Memory B cell (primary cell): ENCODE results near the gene SCAI.
"Not testable (repeated sequence)": the region's sequence is repeated elsewhere in the genome, so short reads cannot be mapped to it uniquely, and the experiment has no call there.

Source experiments
- ATAC-seq: fragments of 150-1000 bp; cut with Tn5 transposase; 2 replicates; pipeline ENCODE4 v1.10.0; 2021; ENCODE audit warnings: low read depth, mild to moderate bottlenecking, moderate library complexity
- DNase-seq, 2 donors: peaks; one replicate each; pipeline ENCODE4 v3.0.0; 2022; ENCODE audit warnings: low spot score in 2 of 2
- H3K27ac Mint-ChIP-seq: one replicate; pipeline ENCODE4 v1.8.0; 2022; ENCODE audit warnings: mild to moderate bottlenecking, moderate library complexity, mixed read lengths
- H3K27me3 Mint-ChIP-seq: one replicate; pipeline ENCODE4 v1.8.0; 2022; ENCODE audit warnings: mixed read lengths
- H3K36me3 Mint-ChIP-seq: one replicate; pipeline ENCODE4 v1.8.0; 2022; ENCODE audit warnings: mild to moderate bottlenecking, mixed read lengths
- H3K4me1 Mint-ChIP-seq: one replicate; pipeline ENCODE4 v1.8.0; 2022; ENCODE audit warnings: mixed read lengths
- H3K4me3 Mint-ChIP-seq: one replicate; pipeline ENCODE4 v1.8.0; 2022; ENCODE audit warnings: mild to moderate bottlenecking, moderate library complexity, mixed read lengths
- H3K9me3 Mint-ChIP-seq: one replicate; pipeline ENCODE4 v1.8.0; 2022; ENCODE audit warnings: mixed read lengths

The SCAI gene

GRCh38 chr9:125106285-125106893 lies 36.9 kb downstream of the SCAI start:
- DNase-seq, result no peak
- H3K27me3 Mint-ChIP-seq, result no peaks in the 10 kb centered on the region
- H3K4me3 Mint-ChIP-seq, result no peak overlapping the region
- no peak overlapping the region for H3K27ac Mint-ChIP-seq
- H3K9me3 Mint-ChIP-seq, result no peaks in the 10 kb centered on the region
- no peak for ATAC-seq
- peaks cover 4% of the 10 kb centered on the region for H3K4me1 Mint-ChIP-seq
- peaks cover 7% of the 10 kb centered on the region for H3K36me3 Mint-ChIP-seq

- Mint-ChIP-seq H3K27me3 (no peaks in the 10 kb centered on the region), H3K4me3 (no peak overlapping the region), H3K27ac (peak overlapping the region; percentile 1), H3K9me3 (no peaks in the 10 kb centered on the region), H3K4me1 (peaks cover 8% of the 10 kb centered on the region), H3K36me3 (peaks cover 18% of the 10 kb centered on the region)
- ATAC-seq (no peak), DNase-seq (no peak)
Measured at GRCh38 chr9:125103770-125104460, 39.4 kb downstream of the SCAI start.

- Mint-ChIP-seq H3K36me3 (peaks cover 18% of the 10 kb centered on the region), H3K9me3 (no peaks in the 10 kb centered on the region), H3K4me3 (no peak overlapping the region), H3K27ac (peak overlapping the region; percentile 1), H3K4me1 (peaks cover 8% of the 10 kb centered on the region), H3K27me3 (no peaks in the 10 kb centered on the region)
- no peak for DNase-seq
- ATAC-seq, result no peak
Measured at GRCh38 chr9:125103021-125103420, 40.3 kb downstream of the SCAI start.

- Mint-ChIP-seq H3K4me3 (no peak overlapping the region), H3K27me3 (no peaks in the 10 kb centered on the region), H3K36me3 (peaks cover 24% of the 10 kb centered on the region), H3K9me3 (peaks cover 3% of the 10 kb centered on the region), H3K4me1 (peaks cover 10% of the 10 kb centered on the region), H3K27ac (no peak overlapping the region)
- ATAC-seq, result no peak
- DNase-seq, result no peak
Measured at GRCh38 chr9:125100822-125101221, 42.5 kb downstream of the SCAI start.

- Mint-ChIP-seq H3K27ac (no peak overlapping the region), H3K9me3 (peaks cover 3% of the 10 kb centered on the region)
Measured at GRCh38 chr9:125099816-125100215, 43.5 kb downstream of the SCAI start.

GRCh38 chr9:125095821-125096443 lies 47.4 kb downstream of the SCAI start:
- H3K27ac Mint-ChIP-seq, result no peak overlapping the region
- no peak for DNase-seq
- H3K9me3 Mint-ChIP-seq, result peaks cover 3% of the 10 kb centered on the region

More at GRCh38 chr9:125099816-125100215, 43.5 kb downstream of the SCAI start:
- no peak overlapping the region for H3K4me3 Mint-ChIP-seq
- no peaks in the 10 kb centered on the region for H3K27me3 Mint-ChIP-seq
- no peak for ATAC-seq
- H3K36me3 Mint-ChIP-seq, result peaks cover 31% of the 10 kb centered on the region
- H3K4me1 Mint-ChIP-seq, result peaks cover 10% of the 10 kb centered on the region
- DNase-seq, result no peak

GRCh38 chr9:125091121-125091520 lies 52.2 kb downstream of the SCAI start:
- no peaks in the 10 kb centered on the region for H3K27me3 Mint-ChIP-seq
- no peak for ATAC-seq
- H3K4me3 Mint-ChIP-seq, result no peak overlapping the region
- no peaks in the 10 kb centered on the region for H3K9me3 Mint-ChIP-seq
- H3K4me1 Mint-ChIP-seq, result peaks cover 17% of the 10 kb centered on the region
- peaks cover 24% of the 10 kb centered on the region for H3K36me3 Mint-ChIP-seq
- H3K27ac Mint-ChIP-seq, result no peak overlapping the region
- no peak for DNase-seq

More at GRCh38 chr9:125095821-125096443, 47.4 kb downstream of the SCAI start:
- Mint-ChIP-seq H3K27me3 (no peaks in the 10 kb centered on the region), H3K4me3 (no peak overlapping the region), H3K4me1 (peaks cover 9% of the 10 kb centered on the region), H3K36me3 (peaks cover 31% of the 10 kb centered on the region)
- no peak for ATAC-seq

- peaks cover 17% of the 10 kb centered on the region for H3K4me1 Mint-ChIP-seq
- H3K4me3 Mint-ChIP-seq, result no peak overlapping the region
- no peak overlapping the region for H3K27ac Mint-ChIP-seq
- ATAC-seq (no peak), DNase-seq (no peak)
- no peaks in the 10 kb centered on the region for H3K27me3 Mint-ChIP-seq
- H3K9me3 Mint-ChIP-seq, result no peaks in the 10 kb centered on the region
- H3K36me3 Mint-ChIP-seq, result peaks cover 15% of the 10 kb centered on the region
Measured at GRCh38 chr9:125089331-125089730, 54.0 kb downstream of the SCAI start.

- Mint-ChIP-seq H3K27me3 (no peaks in the 10 kb centered on the region), H3K4me3 (no peak overlapping the region), H3K27ac (no peak overlapping the region), H3K9me3 (no peaks in the 10 kb centered on the region), H3K36me3 (peaks cover 10% of the 10 kb centered on the region), H3K4me1 (peaks cover 17% of the 10 kb centered on the region)
- DNase-seq (no peak), ATAC-seq (no peak)
Measured at GRCh38 chr9:125088752-125089151, 54.6 kb downstream of the SCAI start.

- no peak overlapping the region for H3K4me3 Mint-ChIP-seq
- H3K27ac Mint-ChIP-seq, result no peak overlapping the region
- peaks cover 12% of the 10 kb centered on the region for H3K4me1 Mint-ChIP-seq
- H3K36me3 Mint-ChIP-seq, result peaks cover 20% of the 10 kb centered on the region
- no peaks in the 10 kb centered on the region for H3K27me3 Mint-ChIP-seq
- ATAC-seq, result no peak
- H3K9me3 Mint-ChIP-seq, result peaks cover 5% of the 10 kb centered on the region
- DNase-seq, result no peak
Measured at GRCh38 chr9:125085703-125086477, 57.4 kb downstream of the SCAI start.

GRCh38 chr9:125082197-125082596 lies 61.1 kb downstream of the SCAI start:
- not testable (repeated sequence) for H3K27ac Mint-ChIP-seq, DNase-seq, H3K4me1 Mint-ChIP-seq, H3K27me3 Mint-ChIP-seq, ATAC-seq, H3K4me3 Mint-ChIP-seq, H3K9me3 Mint-ChIP-seq
- peaks cover 19% of the 10 kb centered on the region for H3K36me3 Mint-ChIP-seq

GRCh38 chr9:125080797-125081196 lies 62.5 kb downstream of the SCAI start:
- H3K9me3 Mint-ChIP-seq, H3K27me3 Mint-ChIP-seq, H3K4me1 Mint-ChIP-seq, H3K27ac Mint-ChIP-seq, ATAC-seq, H3K4me3 Mint-ChIP-seq, DNase-seq: not testable (repeated sequence)
- H3K36me3 Mint-ChIP-seq, result peaks cover 19% of the 10 kb centered on the region

- DNase-seq (no peak), ATAC-seq (no peak)
- no peaks in the 10 kb centered on the region for H3K27me3 Mint-ChIP-seq
- no peaks in the 10 kb centered on the region for H3K4me1 Mint-ChIP-seq
- H3K36me3 Mint-ChIP-seq, result peaks cover 19% of the 10 kb centered on the region
- H3K27ac Mint-ChIP-seq, result no peak overlapping the region
- H3K9me3 Mint-ChIP-seq, result peaks cover 6% of the 10 kb centered on the region
- no peak overlapping the region for H3K4me3 Mint-ChIP-seq
Measured at GRCh38 chr9:125079931-125080330, 63.4 kb downstream of the SCAI start.

GRCh38 chr9:125075997-125076396 lies 67.3 kb downstream of the SCAI start:
- Mint-ChIP-seq H3K4me1 (no peaks in the 10 kb centered on the region), H3K9me3 (peaks cover 2% of the 10 kb centered on the region)
- DNase-seq, result no peak

More at GRCh38 chr9:125075997-125076396, 67.3 kb downstream of the SCAI start:
- Mint-ChIP-seq H3K36me3 (peaks cover 12% of the 10 kb centered on the region), H3K27me3 (no peaks in the 10 kb centered on the region), H3K4me3 (no peak overlapping the region), H3K27ac (no peak overlapping the region)
- ATAC-seq, result no peak
